ENCODE measurements around the gene SLC17A8. TPM values are rescaled to one million over a fixed set of nuclear protein-coding genes. Genes with fewer than 3 reads are reported as not detected.

Gene SLC17A8
- polyA plus RNA-seq, 1 donor (not counting 4 experiments of a cell fraction or from before 2014, with no cell fraction given): not detected

DNA sequence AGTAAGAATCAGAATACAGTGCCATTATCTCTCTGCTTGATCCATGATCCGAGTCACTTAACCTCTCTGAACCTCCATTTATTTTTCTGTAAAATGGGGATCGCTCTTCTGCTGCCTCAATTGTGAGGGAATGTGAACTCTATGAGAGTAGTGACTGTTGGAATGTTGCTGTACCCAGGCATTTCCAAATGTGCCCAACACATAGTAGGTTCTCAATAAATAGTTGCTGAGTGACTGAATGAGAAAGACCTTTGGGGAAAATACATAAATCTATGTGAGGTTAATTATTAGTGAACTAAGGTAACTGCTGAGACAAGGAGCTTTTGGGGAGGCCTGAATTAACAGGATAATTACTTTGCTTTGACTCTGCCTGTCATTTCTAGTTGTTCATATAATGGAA is 82.9 kb downstream of the SLC17A8 start:
- Histone ChIP-seq H3K4me2 (ENCODE audit: control insufficient read depth, extremely low read depth, insufficient read depth, low read depth, low read length) (no peak overlapping the region), H3K9me3 (ENCODE audit: control insufficient read depth, low read depth, low read length) (no peaks in the 10 kb centered on the region), H3K79me2 (ENCODE audit: control insufficient read depth, insufficient read depth, low read length) (no peaks in the 10 kb centered on the region), H3K4me1 (ENCODE audit: control insufficient read depth, extremely low read depth, insufficient read depth, low read length) (no peaks in the 10 kb centered on the region), H4K20me1 (ENCODE audit: control insufficient read depth, extremely low read depth, insufficient read depth, low read length) (no peaks in the 10 kb centered on the region), H3K27ac (ENCODE audit: control insufficient read depth, insufficient read depth, low read length) (no peak overlapping the region), H2AFZ (ENCODE audit: control insufficient read depth, low read length) (no peak overlapping the region), H3K27me3 (ENCODE audit: control insufficient read depth, extremely low read depth, insufficient read depth, low read length) (no peaks in the 10 kb centered on the region), H3K4me3 (ENCODE audit: control insufficient read depth in 2 of 3, extremely low read depth in 1 of 3, insufficient read depth in 2 of 3, low read depth in 1 of 3, low read length in 3 of 3) (no peak overlapping the region), H3K9me1 (ENCODE audit: control insufficient read depth, extremely low read depth, insufficient read depth, low read length) (no peaks in the 10 kb centered on the region), H3K36me3 (ENCODE audit: control insufficient read depth in 2 of 2, extremely low read depth in 1 of 2, insufficient read depth in 2 of 2, low read length in 2 of 2) (no peaks in the 10 kb centered on the region), H3K9ac (ENCODE audit: control insufficient read depth, extremely low read depth, insufficient read depth, low read length) (no peak overlapping the region)
- no peak for DNase-seq (ENCODE audit: low read depth, low spot score)
- FAIRE-seq: no peak
- dilution Hi-C loops (cut with MboI; ENCODE audit: extremely low pct_ligation_motif_present, low sequenced_read_pairs): no loop called here
- no peak for TF ChIP-seq CTCF (optimal IDR thresholded peaks at IDR 0.05 in 1 of 3, IDR thresholded peaks at IDR 0.05 in 1 of 3, conservative IDR thresholded peaks at IDR 0.05 in 1 of 3; ENCODE audit: extremely low read depth in 1 of 3, insufficient read depth in 2 of 3, low read length in 3 of 3)
- no peak for TF ChIP-seq EZH2 (IDR thresholded peaks at IDR 0.05; ENCODE audit: low read length)

GRCh38 chr12:100442403-100442802 is 85.5 kb downstream of the SLC17A8 start:
- no peak for FAIRE-seq
- TF ChIP-seq CTCF (optimal IDR thresholded peaks at IDR 0.05 in 1 of 3, IDR thresholded peaks at IDR 0.05 in 1 of 3, conservative IDR thresholded peaks at IDR 0.05 in 1 of 3; ENCODE audit: extremely low read depth in 1 of 3, insufficient read depth in 2 of 3, low read length in 3 of 3) (no peak), EZH2 (IDR thresholded peaks at IDR 0.05; ENCODE audit: low read length) (no peak)
- no peaks in the 10 kb centered on the region for H3K9me3 ChIP-seq (ENCODE audit: control insufficient read depth, low read depth, low read length)
- no peak overlapping the region for H3K4me2 ChIP-seq (ENCODE audit: control insufficient read depth, extremely low read depth, insufficient read depth, low read depth, low read length)
- no peaks in the 10 kb centered on the region for H3K4me1 ChIP-seq (ENCODE audit: control insufficient read depth, extremely low read depth, insufficient read depth, low read length)
- no peaks in the 10 kb centered on the region for H3K79me2 ChIP-seq (ENCODE audit: control insufficient read depth, insufficient read depth, low read length)
- no peaks in the 10 kb centered on the region for H4K20me1 ChIP-seq (ENCODE audit: control insufficient read depth, extremely low read depth, insufficient read depth, low read length)
- no peak overlapping the region for H3K27ac ChIP-seq (ENCODE audit: control insufficient read depth, insufficient read depth, low read length)
- dilution Hi-C loops (cut with MboI; ENCODE audit: extremely low pct_ligation_motif_present, low sequenced_read_pairs): no loop called here
- H3K27me3 ChIP-seq (ENCODE audit: control insufficient read depth, extremely low read depth, insufficient read depth, low read length): no peaks in the 10 kb centered on the region
- H3K36me3 ChIP-seq (ENCODE audit: control insufficient read depth in 2 of 2, extremely low read depth in 1 of 2, insufficient read depth in 2 of 2, low read length in 2 of 2): no peaks in the 10 kb centered on the region
- no peak overlapping the region for H3K9ac ChIP-seq (ENCODE audit: control insufficient read depth, extremely low read depth, insufficient read depth, low read length)
- H3K9me1 ChIP-seq (ENCODE audit: control insufficient read depth, extremely low read depth, insufficient read depth, low read length): no peaks in the 10 kb centered on the region
- no peak overlapping the region for H3K4me3 ChIP-seq (ENCODE audit: control insufficient read depth in 2 of 3, extremely low read depth in 1 of 3, insufficient read depth in 2 of 3, low read depth in 1 of 3, low read length in 3 of 3)
- H2AFZ ChIP-seq (ENCODE audit: control insufficient read depth, low read length): no peak overlapping the region
- DNase-seq (ENCODE audit: low read depth, low spot score): no peak

Measured in keratinocyte (primary cell).